Activated CD4-positive, alpha-beta T cell treated with anti-CD3 and anti-CD28 coated beads, Interleukin-2, amount 50 U/mL, for 48 hours (primary cell): Measurements from ENCODE around the gene CFAP43.
"Not testable (repeated sequence)": the region's sequence is repeated elsewhere in the genome, so short reads cannot be mapped to it uniquely, and the experiment has no call there.

Experiments used
- DNase-seq, 2 experiments: peaks; one replicate each; pipeline ENCODE4 v3.0.0-alpha.2; 2020

Gene CFAP43

DNA sequence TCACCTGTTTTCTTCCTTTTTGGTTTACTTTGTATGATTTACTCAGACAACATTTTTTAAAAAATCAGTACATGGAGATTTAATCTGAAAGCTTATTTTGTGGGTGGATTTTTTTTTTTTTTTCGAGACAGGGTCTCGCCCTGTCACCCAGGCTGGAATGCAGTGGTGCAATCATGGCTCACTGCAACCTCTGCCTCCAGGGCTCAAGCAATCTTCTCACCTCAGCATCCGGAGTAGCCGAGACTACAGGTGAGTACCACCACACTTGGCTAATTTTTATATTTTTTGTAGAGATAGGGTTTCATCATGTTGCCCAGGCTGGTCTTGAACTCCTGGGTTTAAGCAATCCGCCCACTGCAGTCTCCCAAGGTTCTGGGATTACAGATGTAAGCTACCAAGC lies 25.1 kb upstream of the CFAP43 start:
- DNase-seq = no peak

DNA sequence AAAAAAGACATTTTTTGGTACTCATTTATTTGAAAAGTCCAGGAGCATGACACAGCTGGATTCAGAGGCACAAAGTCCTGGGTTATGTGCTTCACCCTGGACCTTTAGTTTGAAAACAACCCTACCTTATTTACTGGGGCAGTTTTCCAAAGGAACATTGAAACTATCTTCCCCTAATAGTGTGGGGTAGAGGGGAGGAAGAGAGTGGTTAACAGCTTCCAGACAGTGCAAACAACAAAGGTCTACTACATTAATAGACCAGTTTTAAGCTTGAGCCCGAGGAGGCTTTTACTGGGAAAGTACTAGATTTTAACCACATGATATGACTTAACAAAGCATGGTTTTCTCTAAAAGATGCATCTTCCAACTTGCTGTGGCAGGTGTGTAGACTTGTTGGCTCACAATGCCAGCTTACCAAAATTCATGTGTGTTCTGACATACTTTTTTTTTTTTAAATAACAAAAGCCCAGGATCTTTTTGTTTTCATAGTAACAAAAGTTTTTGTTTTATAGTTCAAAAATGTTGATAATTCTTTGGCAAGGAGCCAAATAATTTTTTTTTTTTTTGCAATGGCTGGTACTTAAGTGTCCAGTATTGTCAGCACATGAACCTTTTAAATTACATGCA lies 24.3 kb upstream of the CFAP43 start:
- DNase-seq = no peak

DNA sequence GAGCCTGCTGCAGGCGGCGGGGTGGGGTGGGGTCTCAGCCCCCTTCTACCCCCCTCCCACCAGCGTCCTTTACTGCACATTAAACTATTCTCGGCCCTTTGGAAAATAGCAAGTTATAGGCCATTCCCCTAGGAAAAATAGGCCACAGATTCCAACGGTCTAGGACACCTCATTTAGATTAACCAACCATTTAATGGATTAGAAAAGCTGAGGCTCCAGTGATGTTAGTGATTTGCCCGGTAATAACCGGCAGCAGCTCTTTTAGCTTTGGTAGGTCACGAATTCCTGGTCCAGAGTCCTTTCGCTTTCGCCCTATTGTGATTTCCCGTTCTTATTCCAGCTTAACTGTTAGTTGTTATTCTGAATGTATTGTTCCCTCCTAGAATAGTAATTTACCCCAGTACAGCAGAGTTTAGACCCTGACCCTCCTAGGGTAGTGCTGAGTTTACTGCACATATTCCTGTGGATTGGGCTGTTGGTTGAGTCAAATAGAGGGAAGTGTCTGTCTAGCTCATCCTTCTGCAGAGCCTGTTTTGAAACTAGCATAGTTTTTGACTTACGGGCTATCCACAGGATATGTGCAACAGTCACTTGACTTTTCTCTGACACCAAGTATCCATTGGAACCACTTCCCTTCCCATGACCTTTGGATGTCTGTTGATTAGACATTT lies 23.3 kb upstream of the CFAP43 start:
- no peak for DNase-seq

GRCh38 chr10:104254493-104255310 lies 22.5 kb upstream of the CFAP43 start, which contains the start of gene GSTO1:
TSS of gene GSTO1 (plus strand) at chr10:104254892. CDS start at chr10:104254929, 37 bp downstream.
- DNase-seq = peak; percentile 70 to 76

- no peak for DNase-seq
Observed at GRCh38 chr10:104253606-104254410, 21.6 kb upstream of the CFAP43 start.

DNA sequence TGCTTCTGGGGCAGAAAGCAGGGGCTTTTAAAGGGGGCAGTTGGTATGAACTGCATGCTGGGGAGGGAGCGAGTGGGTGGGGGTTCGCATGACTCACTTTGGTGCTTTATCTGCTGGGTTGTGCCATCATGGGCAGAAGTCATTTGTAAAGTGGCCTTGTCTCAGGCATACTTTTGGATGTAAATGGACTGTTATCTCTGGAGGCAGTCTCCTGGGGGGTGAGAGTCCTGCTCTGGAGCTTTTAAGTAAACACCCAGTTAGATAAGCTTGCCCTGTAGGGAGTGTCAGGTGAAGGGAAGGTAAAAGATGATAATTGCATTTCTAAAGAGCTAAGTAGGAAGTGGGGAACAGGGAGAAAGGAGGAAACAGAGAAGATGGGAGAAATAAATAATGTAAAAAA lies 20.9 kb upstream of the CFAP43 start:
- DNase-seq = no peak

DNA sequence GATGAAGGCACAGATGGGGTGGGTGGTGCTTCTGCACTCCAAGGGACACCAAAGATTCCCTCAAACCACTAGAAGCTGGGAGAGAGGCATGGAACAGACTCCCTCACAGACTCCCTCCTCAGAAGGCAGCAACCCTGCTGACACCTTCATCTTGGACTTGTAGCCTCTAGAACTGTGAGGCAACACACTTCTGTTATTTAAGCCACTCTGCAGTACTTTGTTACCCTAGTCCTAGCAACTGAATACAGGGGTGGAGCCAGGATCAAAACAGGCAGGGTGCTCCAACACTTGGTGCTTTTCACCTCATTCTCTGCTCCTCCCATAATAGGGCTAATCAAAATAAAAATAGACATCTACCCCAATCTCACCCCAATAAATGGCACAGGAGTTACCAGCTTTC lies 20.2 kb upstream of the CFAP43 start:
- DNase-seq = no peak

- DNase-seq = no peak
Observed at GRCh38 chr10:104251443-104251842, 19.3 kb upstream of the CFAP43 start.

- no peak for DNase-seq
Observed at GRCh38 chr10:104250371-104250770, 18.2 kb upstream of the CFAP43 start.

- not testable (repeated sequence) for DNase-seq
Observed at GRCh38 chr10:104248931-104249330, 16.8 kb upstream of the CFAP43 start.

- no peak for DNase-seq
Observed at GRCh38 chr10:104247513-104248146, 15.5 kb upstream of the CFAP43 start.

GRCh38 chr10:104246976-104247375 lies 14.8 kb upstream of the CFAP43 start:
- no peak for DNase-seq

DNA sequence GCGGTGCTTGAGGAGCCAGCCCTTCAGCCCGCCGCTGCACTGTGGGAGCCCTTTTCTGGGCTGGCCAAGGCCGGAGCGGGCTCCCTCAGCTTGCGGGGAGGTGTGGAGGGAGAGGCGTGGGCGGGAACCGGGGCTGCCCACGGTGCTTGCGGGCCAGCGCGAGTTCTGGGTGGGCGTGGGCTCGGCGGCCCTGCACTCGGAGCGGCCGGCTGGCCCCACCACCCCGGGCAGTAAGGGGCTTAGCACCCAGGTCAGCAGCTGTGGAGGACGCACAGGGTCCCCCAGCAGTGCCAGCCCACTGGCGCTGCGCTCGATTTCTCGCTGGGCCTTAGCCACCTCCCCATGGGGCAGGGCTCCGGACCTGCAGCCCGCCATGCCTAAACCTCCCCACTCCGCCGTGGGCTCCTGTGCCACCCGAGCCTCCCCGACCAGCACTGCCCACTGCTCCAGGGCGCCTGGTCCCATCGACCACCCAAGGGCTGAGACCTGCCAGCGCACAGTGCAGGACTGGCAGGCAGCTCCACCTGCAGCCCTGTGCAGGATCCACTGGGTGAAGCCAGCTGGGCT lies 13.0 kb upstream of the CFAP43 start:
- no peak for DNase-seq

- no peak for DNase-seq
Observed at GRCh38 chr10:104243512-104243911, 11.3 kb upstream of the CFAP43 start.

DNA sequence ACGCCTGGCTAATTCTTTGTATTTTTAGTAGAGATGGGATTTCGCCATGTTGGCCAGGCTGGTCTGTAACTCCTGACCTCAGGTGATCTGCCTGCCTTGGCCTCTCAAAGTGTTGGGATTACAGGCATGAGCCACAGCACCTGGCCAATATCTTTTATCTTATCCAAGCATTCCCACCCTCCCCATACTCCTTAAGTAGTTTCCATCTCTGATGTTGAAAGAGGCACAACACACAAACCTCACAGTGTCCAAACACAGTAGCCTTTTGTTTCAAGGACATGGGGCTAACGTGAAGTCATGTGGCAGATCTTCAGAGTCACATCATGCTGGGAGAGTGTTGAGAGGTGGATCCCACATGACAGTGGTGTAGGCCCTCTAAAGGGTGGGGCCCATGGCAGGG lies 10.8 kb upstream of the CFAP43 start:
- DNase-seq = not testable (repeated sequence)

- no peak for DNase-seq
Observed at GRCh38 chr10:104242545-104242944, 10.4 kb upstream of the CFAP43 start.

GRCh38 chr10:104240078-104240477 lies 7.9 kb upstream of the CFAP43 start:
- no peak for DNase-seq

- no peak for DNase-seq
Observed at GRCh38 chr10:104235801-104236200, 3.6 kb upstream of the CFAP43 start.

DNA sequence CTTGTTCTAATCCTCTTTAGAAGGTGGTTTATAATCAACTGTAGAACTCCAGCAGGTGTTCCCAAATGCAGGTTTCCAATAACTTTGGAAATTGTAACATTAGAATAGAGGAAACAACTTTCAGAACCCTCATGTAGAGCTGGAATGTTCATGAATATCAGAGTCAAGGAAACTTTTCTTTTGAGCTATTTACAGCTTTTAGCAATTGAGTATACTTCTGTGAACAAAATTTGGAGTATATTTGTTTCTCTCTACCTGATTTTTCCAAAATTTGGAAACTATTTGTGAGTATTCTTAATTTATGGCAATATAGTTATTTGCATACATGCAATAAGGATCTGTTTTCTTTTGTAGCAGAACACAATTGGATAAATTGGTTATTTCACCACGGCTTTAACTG lies 2.8 kb upstream of the CFAP43 start:
- no peak for DNase-seq

- DNase-seq = no peak
Observed at GRCh38 chr10:104233817-104234216, 1.7 kb upstream of the CFAP43 start.

GRCh38 chr10:104232613-104233102 lies 494 bp upstream of the CFAP43 start:
- DNase-seq = no peak

GRCh38 chr10:104230490-104230889 lies 1.7 kb downstream of the CFAP43 start:
- no peak for DNase-seq
